Measurements from ENCODE around the gene NSUN5. TPM values are rescaled to one million over a fixed set of nuclear protein-coding genes. Genes with fewer than 3 reads are reported as not detected.
A peak's percentile ranks its signal among the peaks of the same experiment; 100 is the strongest.

The NSUN5 gene
- total RNA-seq = 13.0 TPM

DNA sequence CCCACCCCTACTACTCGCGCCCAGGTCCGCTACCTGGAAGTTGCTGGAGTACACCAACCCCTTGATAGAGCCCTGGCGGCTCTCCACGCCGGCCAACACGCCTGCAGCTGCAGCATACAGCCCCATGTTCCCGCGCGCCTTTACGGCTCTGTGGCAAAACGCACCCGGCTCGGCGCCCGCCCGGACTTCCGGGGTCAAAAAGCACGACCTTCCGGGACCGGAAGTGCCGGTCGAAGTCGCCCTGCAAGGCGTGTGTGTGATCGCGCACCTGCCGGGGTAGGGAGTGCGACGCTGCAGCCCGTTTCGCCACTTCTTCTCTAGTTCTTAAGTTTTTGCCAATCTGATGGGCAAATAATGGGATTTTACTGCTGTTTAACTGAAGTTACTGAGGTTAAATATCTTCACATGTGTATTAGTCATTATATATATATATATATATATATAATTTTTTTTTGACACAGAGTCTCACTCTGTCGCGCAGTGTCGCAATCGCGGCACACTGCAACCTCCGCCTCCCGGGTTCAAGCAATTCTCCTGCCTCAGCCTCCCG lies at the start of gene NSUN5:
TSS of gene NSUN5 (minus strand) at position 162 of the 550 bp plus-strand sequence. CDS start at position 126, 36 bp downstream.
- peak within 1 kb of the TSS; percentile 69 to 85 (median 82) for H3K9ac ChIP-seq (ENCODE audit: low read depth in 1 of 3, low read length in 3 of 3)
- peaks cover 0 to 13% (median 13%) of the 10 kb centered on the region in 3 donors for H3K4me1 ChIP-seq (ENCODE audit: control insufficient read depth in 3 of 3, insufficient read depth in 3 of 3, low read length in 3 of 3)
- H3K9me3 ChIP-seq (ENCODE audit: control insufficient read depth in 3 of 3, low read length in 3 of 3) = no peaks in the 10 kb centered on the region
- peak within 1 kb of the TSS; percentile 82 to 86 (median 84) for H3K4me3 ChIP-seq (ENCODE audit: low read length in 3 of 3)
- peaks cover 14 to 19% (median 16%) of the 10 kb centered on the region in 3 donors for H3K36me3 ChIP-seq (ENCODE audit: control insufficient read depth in 3 of 3, insufficient read depth in 3 of 3, low read length in 3 of 3)
- no peaks in the 10 kb centered on the region for H3K27me3 ChIP-seq (ENCODE audit: control insufficient read depth in 3 of 3, insufficient read depth in 3 of 3, low read length in 3 of 3)
- H3K27ac ChIP-seq (ENCODE audit: low read depth, low read length) = peak within 1 kb of the TSS; percentile 44

DNA sequence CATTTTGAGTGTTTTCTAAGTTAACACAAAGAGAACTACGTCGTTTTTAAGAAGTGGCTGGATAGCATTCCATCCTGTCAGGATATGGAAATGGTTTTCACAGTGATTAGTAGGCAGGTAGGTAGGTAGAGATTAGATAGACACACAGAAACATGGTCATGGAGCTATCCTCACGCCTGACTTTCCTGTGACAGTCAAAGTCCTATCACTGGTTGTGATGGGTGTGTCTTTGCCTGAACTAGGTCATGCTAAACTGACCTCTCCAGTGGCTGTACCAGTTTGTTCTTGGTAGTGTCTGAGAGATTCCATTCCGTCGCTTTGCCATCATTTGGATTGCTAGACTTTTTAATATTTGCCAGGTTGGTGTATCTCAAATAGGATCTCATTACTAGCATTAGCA lies 47.5 kb upstream of the NSUN5 start:
- H3K27ac ChIP-seq (ENCODE audit: low read depth, low read length) = no peak overlapping the region
- peaks cover 4 to 15% (median 13%) of the 10 kb centered on the region in 3 donors for H3K4me1 ChIP-seq (ENCODE audit: control insufficient read depth in 3 of 3, insufficient read depth in 3 of 3, low read length in 3 of 3)
- H3K36me3 ChIP-seq (ENCODE audit: control insufficient read depth in 3 of 3, insufficient read depth in 3 of 3, low read length in 3 of 3) = no peaks in the 10 kb centered on the region
- H3K27me3 ChIP-seq (ENCODE audit: control insufficient read depth in 3 of 3, insufficient read depth in 3 of 3, low read length in 3 of 3) = no peaks in the 10 kb centered on the region
- H3K9me3 ChIP-seq (ENCODE audit: control insufficient read depth in 3 of 3, low read length in 3 of 3) = no peaks in the 10 kb centered on the region
- no peak overlapping the region for H3K4me3 ChIP-seq (ENCODE audit: low read length in 3 of 3)
- H3K9ac ChIP-seq (ENCODE audit: low read depth in 1 of 3, low read length in 3 of 3) = no peak overlapping the region

DNA sequence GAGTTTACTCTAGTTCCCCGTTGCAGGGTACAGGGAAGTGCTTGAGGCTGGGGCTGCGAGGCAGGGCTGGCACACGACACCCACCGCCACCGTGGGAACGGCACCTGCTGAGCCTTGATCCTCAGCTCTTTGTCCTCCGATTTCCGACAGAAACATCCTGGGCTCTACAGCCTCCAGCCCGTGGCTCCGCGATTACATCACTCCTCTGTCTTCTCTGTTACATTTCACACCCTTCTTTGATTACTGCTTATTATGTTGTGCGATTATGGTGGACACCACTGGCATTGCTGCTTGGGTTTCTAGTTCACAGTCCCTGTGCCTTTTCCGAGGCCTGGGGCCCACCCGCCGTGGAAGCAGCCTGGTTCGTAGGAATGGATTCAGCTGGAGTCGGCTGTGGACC lies 46.2 kb upstream of the NSUN5 start:
- Histone ChIP-seq H3K4me3 (ENCODE audit: low read length in 3 of 3) (no peak overlapping the region), H3K9ac (ENCODE audit: low read depth in 1 of 3, low read length in 3 of 3) (no peak overlapping the region), H3K27me3 (ENCODE audit: control insufficient read depth in 3 of 3, insufficient read depth in 3 of 3, low read length in 3 of 3) (no peaks in the 10 kb centered on the region), H3K4me1 (ENCODE audit: control insufficient read depth in 3 of 3, insufficient read depth in 3 of 3, low read length in 3 of 3) (peaks cover 11 to 21% (median 20%) of the 10 kb centered on the region in 3 donors), H3K36me3 (ENCODE audit: control insufficient read depth in 3 of 3, insufficient read depth in 3 of 3, low read length in 3 of 3) (no peaks in the 10 kb centered on the region), H3K27ac (ENCODE audit: low read depth, low read length) (no peak overlapping the region), H3K9me3 (ENCODE audit: control insufficient read depth in 3 of 3, low read length in 3 of 3) (no peaks in the 10 kb centered on the region)

DNA sequence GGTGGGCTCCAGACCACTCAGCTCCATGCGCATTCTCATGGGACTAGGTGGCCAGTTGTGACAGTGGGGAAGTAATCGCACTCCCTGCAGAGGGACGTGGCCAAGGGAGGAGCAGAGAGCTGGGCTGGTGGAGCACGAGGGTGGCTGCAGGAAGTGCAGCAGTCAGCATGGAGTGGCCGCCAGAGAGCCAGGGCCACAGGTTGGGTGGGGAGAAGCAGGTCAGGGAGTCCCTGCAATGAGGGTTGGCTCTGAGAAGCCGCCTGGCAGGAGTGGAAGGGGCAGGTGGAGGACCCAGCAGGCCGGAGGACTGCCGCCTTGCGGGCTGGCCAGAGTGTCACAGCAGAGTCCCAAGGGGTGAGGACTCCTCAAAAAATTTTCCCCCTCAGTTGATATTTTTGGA lies 45.6 kb upstream of the NSUN5 start:
- Histone ChIP-seq H3K9ac (ENCODE audit: low read depth in 1 of 3, low read length in 3 of 3) (no peak overlapping the region), H3K27ac (ENCODE audit: low read depth, low read length) (no peak overlapping the region), H3K9me3 (ENCODE audit: control insufficient read depth in 3 of 3, low read length in 3 of 3) (no peaks in the 10 kb centered on the region), H3K36me3 (ENCODE audit: control insufficient read depth in 3 of 3, insufficient read depth in 3 of 3, low read length in 3 of 3) (no peaks in the 10 kb centered on the region), H3K4me3 (ENCODE audit: low read length in 3 of 3) (no peak overlapping the region), H3K4me1 (ENCODE audit: control insufficient read depth in 3 of 3, insufficient read depth in 3 of 3, low read length in 3 of 3) (peaks cover 11 to 21% (median 20%) of the 10 kb centered on the region in 3 donors), H3K27me3 (ENCODE audit: control insufficient read depth in 3 of 3, insufficient read depth in 3 of 3, low read length in 3 of 3) (no peaks in the 10 kb centered on the region)

DNA sequence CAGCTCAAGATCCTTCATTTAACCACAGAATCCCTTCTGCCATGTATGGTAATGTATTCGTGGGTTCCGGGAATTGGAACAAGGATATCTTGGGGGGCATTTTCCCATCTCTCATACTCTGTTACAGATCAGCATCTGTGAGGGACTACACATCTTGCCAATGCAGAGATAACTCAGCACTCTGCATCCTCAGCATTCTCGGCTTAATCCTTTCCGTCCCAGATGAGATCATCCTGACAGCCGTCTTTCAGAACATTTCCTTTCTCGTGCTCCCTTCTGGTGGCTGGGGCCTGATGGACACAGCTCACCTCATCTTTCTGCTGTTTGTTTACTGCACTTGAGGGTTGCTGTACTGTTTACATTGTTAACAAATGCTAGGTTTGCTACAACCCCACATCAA lies 44.6 kb upstream of the NSUN5 start:
- no peaks in the 10 kb centered on the region for H3K36me3 ChIP-seq (ENCODE audit: control insufficient read depth in 3 of 3, insufficient read depth in 3 of 3, low read length in 3 of 3)
- H3K4me1 ChIP-seq (ENCODE audit: control insufficient read depth in 3 of 3, insufficient read depth in 3 of 3, low read length in 3 of 3) = peaks cover 11 to 17% (median 17%) of the 10 kb centered on the region in 3 donors
- no peaks in the 10 kb centered on the region for H3K27me3 ChIP-seq (ENCODE audit: control insufficient read depth in 3 of 3, insufficient read depth in 3 of 3, low read length in 3 of 3)
- H3K4me3 ChIP-seq (ENCODE audit: low read length in 3 of 3) = no peak overlapping the region
- no peak overlapping the region for H3K9ac ChIP-seq (ENCODE audit: low read depth in 1 of 3, low read length in 3 of 3)
- no peaks in the 10 kb centered on the region for H3K9me3 ChIP-seq (ENCODE audit: control insufficient read depth in 3 of 3, low read length in 3 of 3)
- H3K27ac ChIP-seq (ENCODE audit: low read depth, low read length) = no peak overlapping the region

DNA sequence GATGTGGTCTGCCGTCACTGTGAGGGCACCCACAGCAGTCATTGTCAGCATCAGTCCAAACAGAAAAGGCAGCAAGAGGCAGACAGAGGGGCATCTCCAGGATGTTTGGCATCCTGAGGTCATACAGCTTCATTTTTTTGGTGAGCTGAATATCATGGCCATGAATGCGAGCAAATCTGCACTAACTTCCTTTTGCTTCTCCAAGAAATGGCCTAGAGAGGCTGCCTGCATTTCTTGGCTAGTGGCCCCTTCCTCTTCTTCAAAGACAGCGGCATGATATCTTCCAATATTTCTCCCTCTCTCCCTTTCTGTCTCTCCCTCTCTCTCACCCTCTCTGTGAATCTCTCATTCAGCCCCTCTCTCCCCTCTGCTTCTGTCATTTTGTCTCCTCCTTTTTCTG lies 44.2 kb upstream of the NSUN5 start:
- Histone ChIP-seq H3K27me3 (ENCODE audit: control insufficient read depth in 3 of 3, insufficient read depth in 3 of 3, low read length in 3 of 3) (no peaks in the 10 kb centered on the region), H3K27ac (ENCODE audit: low read depth, low read length) (no peak overlapping the region), H3K4me1 (ENCODE audit: control insufficient read depth in 3 of 3, insufficient read depth in 3 of 3, low read length in 3 of 3) (peaks cover 7 to 13% (median 12%) of the 10 kb centered on the region in 3 donors), H3K9me3 (ENCODE audit: control insufficient read depth in 3 of 3, low read length in 3 of 3) (no peaks in the 10 kb centered on the region), H3K36me3 (ENCODE audit: control insufficient read depth in 3 of 3, insufficient read depth in 3 of 3, low read length in 3 of 3) (no peaks in the 10 kb centered on the region), H3K9ac (ENCODE audit: low read depth in 1 of 3, low read length in 3 of 3) (no peak overlapping the region), H3K4me3 (ENCODE audit: low read length in 3 of 3) (no peak overlapping the region)

DNA sequence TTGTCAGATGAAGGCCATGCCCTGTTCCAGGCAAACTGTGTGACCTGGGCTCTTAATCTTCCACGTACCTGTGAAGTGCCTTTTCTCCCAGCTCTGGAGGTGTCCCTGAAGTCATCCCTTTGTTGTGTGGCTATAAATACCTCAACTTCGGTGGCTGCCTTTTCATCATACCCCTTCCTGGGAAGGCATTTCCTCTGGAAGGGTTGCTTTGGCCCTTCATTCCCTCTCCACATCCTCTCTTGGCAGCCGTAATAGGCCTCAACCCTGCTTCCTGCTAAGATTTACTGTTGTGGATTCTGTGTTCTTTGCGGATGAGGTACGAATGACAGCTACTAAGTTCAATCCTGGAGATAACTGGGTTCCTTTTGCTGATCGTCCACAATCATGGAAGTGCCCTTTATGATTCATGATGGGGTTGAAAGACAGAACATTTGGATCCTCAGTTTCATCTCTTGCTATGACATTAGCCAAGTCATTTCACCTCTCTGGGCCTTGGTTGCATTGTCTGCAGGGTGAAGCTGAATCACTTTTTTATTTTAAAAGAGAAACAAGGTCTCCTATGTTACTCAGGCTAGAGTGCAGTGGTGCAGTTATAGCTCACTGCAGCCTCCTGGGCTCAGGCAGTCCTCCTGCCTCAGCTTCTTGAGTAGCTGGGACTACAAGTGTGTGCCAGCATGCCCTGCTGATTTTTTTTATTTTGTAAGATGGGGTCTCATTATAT lies 43.0 kb upstream of the NSUN5 start:
- H3K27me3 ChIP-seq (ENCODE audit: control insufficient read depth in 3 of 3, insufficient read depth in 3 of 3, low read length in 3 of 3) = no peaks in the 10 kb centered on the region
- H3K9me3 ChIP-seq (ENCODE audit: control insufficient read depth in 3 of 3, low read length in 3 of 3) = no peaks in the 10 kb centered on the region
- H3K4me3 ChIP-seq (ENCODE audit: low read length in 3 of 3) = no peak overlapping the region
- H3K36me3 ChIP-seq (ENCODE audit: control insufficient read depth in 3 of 3, insufficient read depth in 3 of 3, low read length in 3 of 3) = no peaks in the 10 kb centered on the region
- no peak overlapping the region for H3K27ac ChIP-seq (ENCODE audit: low read depth, low read length)
- peaks cover 6 to 9% (median 8%) of the 10 kb centered on the region in 3 donors for H3K4me1 ChIP-seq (ENCODE audit: control insufficient read depth in 3 of 3, insufficient read depth in 3 of 3, low read length in 3 of 3)
- H3K9ac ChIP-seq (ENCODE audit: low read depth in 1 of 3, low read length in 3 of 3) = no peak overlapping the region

DNA sequence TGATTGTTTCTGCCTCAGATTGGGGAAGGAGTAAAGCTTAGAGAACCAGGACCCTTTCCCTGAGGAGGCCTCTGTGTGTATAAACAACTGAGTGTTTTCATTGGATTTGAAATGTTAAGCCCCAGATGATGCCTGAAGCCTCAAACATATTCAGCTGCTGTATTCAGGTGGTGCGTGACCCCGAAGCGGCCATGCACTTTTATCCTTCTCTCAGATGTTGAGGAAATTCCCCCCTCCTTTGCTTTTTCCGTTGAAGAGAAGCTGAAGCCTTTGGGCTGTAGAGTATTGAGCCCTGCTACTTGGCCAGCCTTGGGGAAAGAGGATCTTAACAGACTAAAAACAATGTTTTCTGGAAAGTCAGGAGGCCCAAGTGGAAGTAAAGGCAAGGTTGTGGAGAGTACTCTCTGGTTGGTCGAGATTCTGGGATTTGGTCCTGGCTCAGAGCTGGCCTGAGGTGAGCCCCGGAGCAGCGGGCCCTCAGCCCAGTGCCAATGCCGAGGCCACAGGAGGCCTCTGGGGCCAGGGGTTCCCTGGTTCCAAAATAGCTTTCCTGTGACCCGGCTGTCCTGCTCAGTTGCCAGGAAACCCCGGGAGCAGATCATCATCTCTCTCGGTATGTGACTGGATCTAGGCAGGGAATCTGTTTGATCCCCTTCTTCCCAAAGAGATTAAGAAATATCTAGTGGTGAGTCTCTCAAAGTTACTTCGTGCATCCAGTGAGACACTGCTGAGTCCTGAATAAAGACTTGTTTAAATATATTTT lies 41.9 kb upstream of the NSUN5 start:
- Histone ChIP-seq H3K4me1 (ENCODE audit: control insufficient read depth in 3 of 3, insufficient read depth in 3 of 3, low read length in 3 of 3) (peaks cover 6 to 9% (median 8%) of the 10 kb centered on the region in 3 donors), H3K27me3 (ENCODE audit: control insufficient read depth in 3 of 3, insufficient read depth in 3 of 3, low read length in 3 of 3) (no peaks in the 10 kb centered on the region), H3K9me3 (ENCODE audit: control insufficient read depth in 3 of 3, low read length in 3 of 3) (no peaks in the 10 kb centered on the region), H3K4me3 (ENCODE audit: low read length in 3 of 3) (no peak overlapping the region), H3K27ac (ENCODE audit: low read depth, low read length) (peak overlapping the region; percentile 43), H3K9ac (ENCODE audit: low read depth in 1 of 3, low read length in 3 of 3) (peak overlapping the region in 1 of 3 donors; percentile 27), H3K36me3 (ENCODE audit: control insufficient read depth in 3 of 3, insufficient read depth in 3 of 3, low read length in 3 of 3) (no peaks in the 10 kb centered on the region)

DNA sequence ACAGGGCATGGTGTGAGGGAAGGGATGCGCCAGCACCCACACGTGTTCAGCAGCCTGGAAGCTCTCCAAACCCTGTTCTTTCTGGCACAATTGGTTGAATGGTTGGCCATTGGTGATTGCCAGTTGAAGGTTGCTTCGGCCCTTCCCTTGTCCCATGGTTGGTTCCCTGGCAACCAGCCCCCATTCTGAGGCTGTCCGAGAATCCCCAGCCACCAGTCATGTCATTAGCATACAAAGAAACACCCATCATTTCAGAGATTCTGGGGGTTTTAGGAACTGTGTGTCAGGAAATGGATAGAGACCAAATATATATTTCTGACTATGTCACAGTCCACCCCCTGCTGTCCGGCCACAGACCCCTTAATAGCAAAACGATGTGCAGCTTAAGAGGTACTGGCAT lies 41.1 kb upstream of the NSUN5 start:
- Histone ChIP-seq H3K9me3 (ENCODE audit: control insufficient read depth in 3 of 3, low read length in 3 of 3) (no peaks in the 10 kb centered on the region), H3K9ac (ENCODE audit: low read depth in 1 of 3, low read length in 3 of 3) (no peak overlapping the region), H3K4me1 (ENCODE audit: control insufficient read depth in 3 of 3, insufficient read depth in 3 of 3, low read length in 3 of 3) (peaks cover 6 to 9% (median 8%) of the 10 kb centered on the region in 3 donors), H3K27ac (ENCODE audit: low read depth, low read length) (no peak overlapping the region), H3K36me3 (ENCODE audit: control insufficient read depth in 3 of 3, insufficient read depth in 3 of 3, low read length in 3 of 3) (no peaks in the 10 kb centered on the region), H3K4me3 (ENCODE audit: low read length in 3 of 3) (no peak overlapping the region), H3K27me3 (ENCODE audit: control insufficient read depth in 3 of 3, insufficient read depth in 3 of 3, low read length in 3 of 3) (no peaks in the 10 kb centered on the region)

DNA sequence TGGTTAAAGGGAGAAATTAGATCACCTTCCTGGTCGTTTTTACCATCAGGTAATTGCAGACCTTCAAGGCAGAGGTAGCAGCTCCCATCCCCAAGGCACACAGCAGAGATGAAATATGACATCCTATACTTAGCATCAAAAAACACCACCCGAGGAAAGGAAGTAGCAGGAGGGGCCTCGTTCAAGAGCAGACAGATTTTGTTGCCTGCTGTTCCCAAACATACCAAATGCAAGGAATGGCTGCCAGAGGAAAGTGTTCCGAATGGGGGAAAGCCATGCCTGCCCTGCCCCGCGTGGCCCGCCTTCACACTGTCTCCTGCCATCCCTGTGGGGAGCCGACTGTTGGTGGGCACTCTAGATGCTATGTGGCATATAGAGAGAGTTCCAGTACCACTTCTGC lies 37.3 kb upstream of the NSUN5 start:
- H3K4me3 ChIP-seq (ENCODE audit: low read length in 3 of 3) = no peak overlapping the region
- H3K9ac ChIP-seq (ENCODE audit: low read depth in 1 of 3, low read length in 3 of 3) = no peak overlapping the region
- no peaks in the 10 kb centered on the region for H3K27me3 ChIP-seq (ENCODE audit: control insufficient read depth in 3 of 3, insufficient read depth in 3 of 3, low read length in 3 of 3)
- H3K4me1 ChIP-seq (ENCODE audit: control insufficient read depth in 3 of 3, insufficient read depth in 3 of 3, low read length in 3 of 3) = peaks cover 8 to 11% (median 10%) of the 10 kb centered on the region in 3 donors
- no peaks in the 10 kb centered on the region for H3K36me3 ChIP-seq (ENCODE audit: control insufficient read depth in 3 of 3, insufficient read depth in 3 of 3, low read length in 3 of 3)
- no peak overlapping the region for H3K27ac ChIP-seq (ENCODE audit: low read depth, low read length)
- H3K9me3 ChIP-seq (ENCODE audit: control insufficient read depth in 3 of 3, low read length in 3 of 3) = no peaks in the 10 kb centered on the region

All from skeletal muscle tissue (tissue), 4 donors.